Prostate gland (tissue), 2 donors: ENCODE measurements around the gene TRMT11. TPM values are rescaled to one million over a fixed set of nuclear protein-coding genes. Genes with fewer than 3 reads are reported as not detected.
"Not testable (repeated sequence)": the region's sequence is repeated elsewhere in the genome, so short reads cannot be mapped to it uniquely, and the experiment has no call there.

Source experiments
- DNase-seq: peaks from one replicate; pipeline ENCODE4 v3.0.0-alpha.2; 2019; ENCODE audit warnings: low spot score
- H3K27ac ChIP-seq, 2 donors: fragments of 200-600 bp; sonication (generic); 2 replicates each; pipeline ENCODE4 v1.5.1; 2017 to 2019
- H3K27me3 ChIP-seq: fragments of 200-600 bp; sonication (generic); replicated peaks from 2 replicates; pipeline ENCODE4 v1.5.1; 2019; ENCODE audit not compliant: insufficient read depth
- H3K36me3 ChIP-seq, 2 donors: fragments of 200-600 bp; sonication (generic); 1 replicate in 1 of 2; 2 replicates in 1 of 2; pipeline versions ENCODE4 v1.5.1 to v1.8.1; 2017 to 2019
- H3K4me1 ChIP-seq: fragments of 200-600 bp; sonication (generic); replicated peaks from 2 replicates; pipeline ENCODE4 v1.5.1; 2019
- H3K4me3 ChIP-seq, 2 donors: fragments of 200-600 bp; sonication (generic); 2 replicates each; pipeline ENCODE4 v1.5.1; 2017 to 2019
- H3K9me3 ChIP-seq: fragments of 200-600 bp; sonication (generic); 2 replicates; pipeline ENCODE4 v1.5.1; 2017
- CTCF ChIP-seq, 4 experiments: fragments of 200-600 bp in 2 of 4; fragments of 450-650 bp in 2 of 4; sonication (generic) in 2 of 4; IDR thresholded peaks; 1 replicate in 3 of 4; 2 replicates in 1 of 4; pipeline ENCODE4 v1.5.1; 2016 to 2019; ENCODE audit warnings: antibody characterized with exemption in 4 of 4, mild to moderate bottlenecking in 2 of 4, moderate library complexity in 2 of 4
- POLR2A ChIP-seq: fragments of 450-650 bp; IDR thresholded peaks from one replicate; pipeline ENCODE4 v1.6.1; 2016; ENCODE audit warnings: antibody characterized with exemption, mild to moderate bottlenecking
- POLR2AphosphoS5 ChIP-seq: sonication (generic); formaldehyde crosslinking; IDR thresholded peaks from one replicate; pipeline ENCODE4 v1.6.1; 2017; ENCODE audit warnings: antibody characterized with exemption
- WGBS: methylation state at CpG from one replicate; pipeline ENCODE4 v1.1.5; 2018; 5-methylcytosine and 5-hydroxymethylcytosine counted together
- intact Hi-C: fragments of 100-400 bp; cut with DNase I; formaldehyde crosslinking; loops from one replicate; pipeline ENCODE4 v1.14.2; 2022
- total RNA-seq, 2 donors: library from RNA; depleted of rRNA; stranded (reverse); fragments of >200 nt; gene quantifications; one replicate each; pipeline ENCODE4 v1.1.0, GENCODE V29; 2016

TRMT11 gene
- total RNA-seq, 2 donors from 2014 or later, result 28.3 to 35.0 TPM

- Histone ChIP-seq H3K27ac (no peak overlapping the region), H3K4me3 (no peak overlapping the region), H3K9me3 (no peaks in the 10 kb centered on the region), H3K27me3 (no peaks in the 10 kb centered on the region), H3K36me3 (no peaks in the 10 kb centered on the region), H3K4me1 (peaks cover 2% of the 10 kb centered on the region)
- DNase-seq, result no peak
- 90% methylated on average over 3 of the region's 3 CpGs for WGBS
- intact Hi-C loops, result no loop called here
- TF ChIP-seq POLR2AphosphoS5 (no peak), CTCF (IDR thresholded peaks at IDR 0.05) (no peak), POLR2A (no peak)
These were observed 65.5 kb downstream of the TRMT11 start for GRCh38 chr6:126051791-126052190.

GRCh38 chr6:126052485-126052884 lies 66.1 kb downstream of the TRMT11 start:
- no peaks in the 10 kb centered on the region for H3K9me3 ChIP-seq
- intact Hi-C loops, result no loop called here
- no peaks in the 10 kb centered on the region for H3K27me3 ChIP-seq
- H3K36me3 ChIP-seq, result no peaks in the 10 kb centered on the region
- TF ChIP-seq POLR2A (no peak), POLR2AphosphoS5 (no peak)
- peaks cover 2% of the 10 kb centered on the region for H3K4me1 ChIP-seq
- H3K27ac ChIP-seq, result no peak overlapping the region
- 89% methylated on average over 1 of the region's 1 CpG for WGBS
- H3K4me3 ChIP-seq, result no peak overlapping the region
- no peak for DNase-seq

GRCh38 chr6:126054258-126054702 lies 67.9 kb downstream of the TRMT11 start:
- no peaks in the 10 kb centered on the region for H3K27me3 ChIP-seq
- no peak for DNase-seq
- no peak overlapping the region for H3K4me3 ChIP-seq
- H3K4me1 ChIP-seq, result peaks cover 2% of the 10 kb centered on the region
- H3K36me3 ChIP-seq, result no peaks in the 10 kb centered on the region
- intact Hi-C loops, result no loop called here
- H3K9me3 ChIP-seq, result no peaks in the 10 kb centered on the region
- WGBS, result 18% methylated on average over 4 of the region's 4 CpGs
- no peak overlapping the region for H3K27ac ChIP-seq
- TF ChIP-seq POLR2AphosphoS5 (peak; percentile 61), POLR2A (no peak)

DNA sequence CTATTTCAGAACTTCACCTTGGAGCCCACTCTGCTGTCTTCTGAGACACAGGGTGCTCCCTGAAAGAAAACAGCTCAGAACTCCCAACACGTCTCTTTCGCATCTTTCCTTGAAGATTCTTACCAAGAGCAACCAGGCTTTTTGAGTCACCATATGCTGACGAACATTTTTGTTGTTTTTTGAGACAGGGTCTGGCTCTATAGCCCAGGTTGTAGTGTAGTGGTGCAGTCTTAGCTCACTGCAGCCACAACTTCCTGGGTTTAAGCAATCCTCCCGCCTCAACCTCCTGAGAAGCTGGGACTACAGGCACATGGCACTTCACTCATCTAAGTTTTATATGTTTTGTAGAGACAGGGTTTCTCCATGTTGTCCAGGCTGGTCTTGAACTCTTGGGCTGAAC lies 68.5 kb downstream of the TRMT11 start:
- H3K27me3 ChIP-seq, result no peaks in the 10 kb centered on the region
- intact Hi-C loops, result no loop called here
- no peak overlapping the region for H3K27ac ChIP-seq
- H3K4me3 ChIP-seq, result no peak overlapping the region
- no peaks in the 10 kb centered on the region for H3K9me3 ChIP-seq
- H3K36me3 ChIP-seq, result no peaks in the 10 kb centered on the region
- WGBS, result 77% methylated on average over 4 of the region's 4 CpGs
- DNase-seq, result no peak
- TF ChIP-seq CTCF (IDR thresholded peaks at IDR 0.05) (no peak), POLR2AphosphoS5 (no peak), POLR2A (no peak)
- H3K4me1 ChIP-seq, result peaks cover 2% of the 10 kb centered on the region

DNA sequence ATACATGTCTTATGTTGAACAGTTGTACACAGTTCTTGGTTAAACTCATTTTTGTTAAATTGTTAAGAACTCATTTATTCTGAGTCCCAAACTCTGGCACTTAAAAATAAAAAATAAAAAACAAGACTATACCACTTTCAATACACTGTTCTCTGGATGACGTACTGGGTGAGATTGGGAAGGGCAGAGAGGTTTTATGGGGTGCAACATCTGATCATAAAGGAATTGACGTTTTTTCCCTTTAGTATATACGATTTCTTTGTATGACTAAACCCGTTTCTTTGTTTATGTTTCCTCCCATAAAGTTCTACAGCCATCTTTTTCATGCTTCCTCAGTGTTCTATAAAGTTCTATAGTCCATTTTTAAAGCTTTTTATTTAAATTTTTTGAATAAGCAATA lies 69.1 kb downstream of the TRMT11 start:
- H3K4me3 ChIP-seq, result no peak overlapping the region
- 62% methylated on average over 4 of the region's 4 CpGs for WGBS
- H3K4me1 ChIP-seq, result peaks cover 2% of the 10 kb centered on the region
- H3K9me3 ChIP-seq, result no peaks in the 10 kb centered on the region
- intact Hi-C loops, result no loop called here
- TF ChIP-seq POLR2AphosphoS5 (no peak), CTCF (IDR thresholded peaks at IDR 0.05) (no peak), POLR2A (no peak)
- H3K27me3 ChIP-seq, result no peaks in the 10 kb centered on the region
- no peak overlapping the region for H3K27ac ChIP-seq
- no peak for DNase-seq
- H3K36me3 ChIP-seq, result no peaks in the 10 kb centered on the region

- intact Hi-C loops, result no loop called here
- DNase-seq, result no peak
- TF ChIP-seq POLR2A, result no peak
- TF ChIP-seq POLR2AphosphoS5, result no peak
- TF ChIP-seq CTCF (IDR thresholded peaks at IDR 0.05), result no peak
- H3K9me3 ChIP-seq, result no peaks in the 10 kb centered on the region
- WGBS, result 94% methylated on average over 5 of the region's 5 CpGs
- no peaks in the 10 kb centered on the region for H3K27me3 ChIP-seq
- no peak overlapping the region for H3K27ac ChIP-seq
- H3K36me3 ChIP-seq, result no peaks in the 10 kb centered on the region
- H3K4me3 ChIP-seq, result no peak overlapping the region
- H3K4me1 ChIP-seq, result peaks cover 2% of the 10 kb centered on the region
These were observed 70.1 kb downstream of the TRMT11 start for GRCh38 chr6:126056355-126057004.

DNA sequence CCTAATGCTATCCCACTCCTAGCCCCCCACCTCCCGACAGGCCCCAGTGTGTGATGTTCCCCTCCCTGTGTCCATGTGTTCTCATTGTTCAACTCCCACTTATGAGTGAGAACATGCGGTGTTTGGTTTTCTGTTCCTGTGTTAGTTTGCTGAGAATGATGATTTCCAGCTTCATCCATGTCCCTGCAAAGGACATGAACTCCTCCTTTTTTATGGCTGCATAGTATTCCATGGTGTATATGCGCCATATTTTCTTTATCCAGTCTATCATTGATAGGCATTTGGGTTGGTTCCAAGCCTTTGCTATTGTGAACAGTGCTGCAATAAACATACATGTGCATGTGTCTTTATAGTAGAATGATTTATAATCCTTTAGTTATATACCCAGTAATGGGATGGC lies 71.7 kb downstream of the TRMT11 start:
- H3K27ac ChIP-seq, intact Hi-C loops, H3K27me3 ChIP-seq, H3K4me3 ChIP-seq, H3K36me3 ChIP-seq, DNase-seq, H3K9me3 ChIP-seq, H3K4me1 ChIP-seq: not testable (repeated sequence)
- 100% methylated on average over 3 of the region's 3 CpGs for WGBS
